Measurements from ENCODE around the gene THSD4.

DNA sequence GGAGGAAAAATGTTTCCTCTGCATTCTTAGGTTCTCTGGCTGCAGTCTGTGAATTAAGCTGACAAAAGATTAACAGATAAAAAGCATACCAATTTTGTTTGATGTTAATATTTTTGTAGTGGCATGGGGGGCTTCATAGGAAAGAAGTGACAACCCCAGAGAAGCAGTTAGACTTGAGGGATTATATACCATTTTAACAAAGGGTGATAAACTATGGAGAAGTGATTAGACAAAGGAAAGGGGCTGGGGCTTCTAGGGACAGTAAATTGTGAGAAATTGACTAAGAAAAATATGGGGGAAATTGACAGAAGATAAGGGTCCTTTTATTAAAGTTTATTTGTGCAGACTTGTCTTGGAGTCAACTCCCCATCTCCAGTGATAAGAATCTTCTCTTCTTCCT is 639.4 kb downstream of the THSD4 start:
- TF ChIP-seq, protein P1, sequence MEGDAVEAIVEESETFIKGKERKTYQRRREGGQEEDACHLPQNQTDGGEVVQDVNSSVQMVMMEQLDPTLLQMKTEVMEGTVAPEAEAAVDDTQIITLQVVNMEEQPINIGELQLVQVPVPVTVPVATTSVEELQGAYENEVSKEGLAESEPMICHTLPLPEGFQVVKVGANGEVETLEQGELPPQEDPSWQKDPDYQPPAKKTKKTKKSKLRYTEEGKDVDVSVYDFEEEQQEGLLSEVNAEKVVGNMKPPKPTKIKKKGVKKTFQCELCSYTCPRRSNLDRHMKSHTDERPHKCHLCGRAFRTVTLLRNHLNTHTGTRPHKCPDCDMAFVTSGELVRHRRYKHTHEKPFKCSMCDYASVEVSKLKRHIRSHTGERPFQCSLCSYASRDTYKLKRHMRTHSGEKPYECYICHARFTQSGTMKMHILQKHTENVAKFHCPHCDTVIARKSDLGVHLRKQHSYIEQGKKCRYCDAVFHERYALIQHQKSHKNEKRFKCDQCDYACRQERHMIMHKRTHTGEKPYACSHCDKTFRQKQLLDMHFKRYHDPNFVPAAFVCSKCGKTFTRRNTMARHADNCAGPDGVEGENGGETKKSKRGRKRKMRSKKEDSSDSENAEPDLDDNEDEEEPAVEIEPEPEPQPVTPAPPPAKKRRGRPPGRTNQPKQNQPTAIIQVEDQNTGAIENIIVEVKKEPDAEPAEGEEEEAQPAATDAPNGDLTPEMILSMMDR (optimal IDR thresholded peaks at IDR 0.05 in 1 of 3, IDR thresholded peaks at IDR 0.05 in 1 of 3, conservative IDR thresholded peaks at IDR 0.05 in 1 of 3; ENCODE audit: extremely low read depth in 1 of 3, insufficient read depth in 2 of 3, low read length in 3 of 3): no peak
- TF ChIP-seq EZH2 (IDR thresholded peaks at IDR 0.05; ENCODE audit: low read length): no peak
